ENCODE results near the gene LSM12. TPM values are rescaled to one million over a fixed set of nuclear protein-coding genes. Genes with fewer than 3 reads are reported as not detected.
"Not testable (repeated sequence)": the region's sequence is repeated elsewhere in the genome, so short reads cannot be mapped to it uniquely, and the experiment has no call there.

Gene LSM12
- total RNA-seq, 1 donor from 2014 or later: 55.3 TPM

DNA sequence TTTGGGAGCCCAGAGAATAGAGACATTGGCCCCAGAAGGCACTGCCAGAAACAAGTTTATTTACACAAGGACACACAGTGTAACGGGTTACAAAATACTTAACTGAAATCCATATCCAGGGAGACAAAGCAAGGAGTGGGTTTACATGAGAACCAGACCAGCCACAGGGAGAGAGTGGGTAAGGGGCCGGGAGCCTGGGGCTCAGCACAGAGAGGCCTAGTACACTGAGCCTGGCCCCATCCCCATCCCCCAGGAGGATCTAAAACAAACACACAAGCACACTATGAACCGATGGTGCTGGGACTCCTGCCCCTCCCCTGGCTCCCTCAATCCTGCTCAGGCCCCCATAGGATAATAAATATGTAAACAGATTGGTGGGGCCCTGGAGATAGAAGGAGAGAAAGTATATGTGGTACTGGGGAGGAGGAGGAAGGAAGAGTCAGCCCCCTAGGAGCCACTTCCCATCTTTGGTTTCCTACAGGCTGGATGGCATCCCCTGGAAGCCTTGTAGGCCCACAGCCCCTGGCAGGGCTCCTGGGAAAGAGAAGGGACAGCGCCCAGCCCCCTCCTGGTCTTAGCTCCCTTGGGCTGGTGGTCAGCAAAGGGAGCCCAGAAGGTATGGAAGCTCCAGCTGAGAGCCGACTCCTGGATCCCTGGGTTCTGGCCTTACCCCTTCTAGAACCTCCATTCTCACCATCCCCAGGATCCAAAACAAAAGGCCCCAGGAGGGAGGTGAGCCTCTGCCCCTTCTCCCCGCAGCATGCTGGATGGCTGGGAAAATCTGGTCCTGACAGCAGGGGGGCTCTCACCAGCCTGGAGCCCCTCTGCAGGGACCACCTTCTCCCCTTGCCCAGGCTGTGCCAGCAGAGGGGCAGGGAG is 10.5 kb upstream of the LSM12 start:
- DNase-seq (ENCODE audit: extremely low read depth, low read depth, low spot score): no peak

DNA sequence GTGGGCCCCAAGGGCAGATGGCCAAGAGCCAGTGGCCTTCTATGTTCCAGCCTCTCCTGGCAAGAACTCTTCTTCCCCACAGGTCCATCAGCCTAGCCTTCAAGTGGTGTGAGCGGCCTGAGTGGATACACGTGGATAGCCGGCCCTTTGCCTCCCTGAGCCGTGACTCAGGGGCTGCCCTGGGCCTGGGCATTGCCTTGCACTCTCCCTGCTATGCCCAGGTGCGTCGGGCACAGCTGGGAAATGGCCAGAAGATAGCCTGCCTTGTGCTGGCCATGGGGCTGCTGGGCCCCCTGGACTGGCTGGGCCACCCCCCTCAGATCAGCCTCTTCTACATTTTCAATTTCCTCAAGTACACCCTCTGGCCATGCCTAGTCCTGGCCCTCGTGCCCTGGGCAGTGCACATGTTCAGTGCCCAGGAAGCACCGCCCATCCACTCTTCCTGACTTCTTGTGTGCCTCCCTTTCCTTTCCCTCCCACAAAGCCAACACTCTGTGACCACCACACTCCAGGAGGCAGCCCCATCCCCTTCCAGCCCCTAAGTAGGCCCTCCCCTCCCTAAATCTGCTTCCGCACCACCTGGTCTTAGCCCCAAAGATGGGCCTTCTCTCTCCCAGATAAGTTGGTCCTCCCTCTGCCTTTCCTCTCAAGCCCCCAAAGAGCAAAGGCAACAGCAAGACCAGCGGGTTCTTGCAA is 9.3 kb upstream of the LSM12 start:
- no peak for DNase-seq (ENCODE audit: extremely low read depth, low read depth, low spot score)

DNA sequence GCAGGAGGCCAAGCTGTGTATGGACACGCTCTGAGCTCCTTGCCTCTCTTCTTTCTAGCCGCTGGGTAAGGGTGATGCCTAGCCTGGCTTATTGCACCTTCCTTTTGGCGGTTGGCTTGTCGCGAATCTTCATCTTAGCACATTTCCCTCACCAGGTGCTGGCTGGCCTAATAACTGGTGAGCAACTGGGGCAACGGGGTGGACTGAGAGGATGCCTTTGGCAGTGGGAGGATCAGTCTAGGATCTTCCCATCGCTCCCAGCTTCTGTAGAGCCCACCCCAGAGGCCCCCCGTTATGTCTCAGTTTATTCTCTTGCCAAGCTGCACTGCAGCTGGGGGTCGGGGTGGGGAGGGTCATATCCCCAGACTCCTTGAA is 8.4 kb upstream of the LSM12 start:
- DNase-seq (ENCODE audit: extremely low read depth, low read depth, low spot score): no peak

DNA sequence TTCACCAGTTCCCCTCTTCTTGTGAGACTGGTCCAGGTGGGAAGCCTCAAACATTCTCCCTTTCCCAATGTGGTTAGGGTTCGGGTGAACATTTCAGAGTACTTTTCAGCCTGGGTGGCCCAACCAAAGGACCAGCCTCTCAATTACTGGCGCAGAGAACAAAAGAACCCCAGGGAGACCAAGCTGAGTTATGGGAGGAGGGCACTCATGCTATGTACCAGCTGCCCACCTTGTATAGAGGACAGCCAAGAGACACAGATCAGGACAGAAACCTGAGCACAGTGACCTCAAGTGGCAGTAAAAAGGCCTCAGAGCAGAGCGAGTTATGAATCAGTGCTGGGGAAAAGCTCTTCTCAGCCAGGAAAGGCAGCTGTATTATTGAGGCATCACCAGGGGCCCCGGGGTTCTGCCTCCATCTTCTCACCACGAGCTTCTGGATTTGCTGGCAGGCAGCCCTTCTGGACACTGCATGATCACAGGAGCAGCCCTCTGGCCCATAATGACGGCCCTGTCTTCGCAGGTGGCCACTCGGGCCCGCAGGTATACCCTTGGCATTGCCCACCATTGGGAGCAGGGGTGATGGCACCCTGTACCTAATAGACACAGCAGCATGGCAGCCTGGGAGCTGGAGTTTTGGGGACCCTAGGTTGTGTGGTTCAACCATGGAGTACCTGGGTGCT is 7.9 kb upstream of the LSM12 start:
- DNase-seq (ENCODE audit: extremely low read depth, low read depth, low spot score): no peak

DNA sequence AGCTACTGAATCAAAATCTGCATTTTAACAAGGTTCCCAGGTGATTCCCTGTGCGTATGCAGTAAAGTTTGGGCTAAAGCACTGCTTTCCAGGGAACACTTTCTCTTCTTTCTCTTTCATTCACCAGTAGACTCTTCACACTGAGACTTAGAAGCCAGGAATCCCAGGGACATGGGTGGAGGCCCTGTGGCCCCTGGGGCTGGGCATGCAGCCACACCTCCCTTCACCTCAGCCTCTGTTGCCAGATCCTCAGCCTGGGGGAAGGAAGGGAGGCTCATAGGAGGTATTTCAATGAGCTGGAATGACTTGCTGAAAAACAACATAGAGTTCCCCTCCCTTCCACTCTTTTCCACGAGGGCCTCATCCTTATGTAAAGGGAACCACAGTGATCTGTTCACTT is 5.3 kb upstream of the LSM12 start:
- DNase-seq (ENCODE audit: extremely low read depth, low read depth, low spot score): no peak

DNA sequence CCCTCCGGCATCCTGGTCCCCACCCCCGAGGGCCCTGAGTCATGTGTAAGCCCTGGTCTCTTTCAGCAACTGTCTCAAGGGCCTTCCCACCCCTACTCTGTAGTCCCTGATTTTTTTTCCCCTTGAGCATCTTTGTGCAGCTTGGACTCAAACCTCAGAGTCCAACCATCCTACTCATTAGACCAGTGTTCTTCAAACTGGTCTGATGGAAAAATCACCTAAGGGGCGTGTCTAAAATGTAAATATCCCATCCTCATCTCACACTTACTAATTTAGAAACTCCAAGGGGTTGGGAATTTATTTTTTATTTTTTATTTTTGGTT is 4.7 kb upstream of the LSM12 start:
- no peak for DNase-seq (ENCODE audit: extremely low read depth, low read depth, low spot score)

DNA sequence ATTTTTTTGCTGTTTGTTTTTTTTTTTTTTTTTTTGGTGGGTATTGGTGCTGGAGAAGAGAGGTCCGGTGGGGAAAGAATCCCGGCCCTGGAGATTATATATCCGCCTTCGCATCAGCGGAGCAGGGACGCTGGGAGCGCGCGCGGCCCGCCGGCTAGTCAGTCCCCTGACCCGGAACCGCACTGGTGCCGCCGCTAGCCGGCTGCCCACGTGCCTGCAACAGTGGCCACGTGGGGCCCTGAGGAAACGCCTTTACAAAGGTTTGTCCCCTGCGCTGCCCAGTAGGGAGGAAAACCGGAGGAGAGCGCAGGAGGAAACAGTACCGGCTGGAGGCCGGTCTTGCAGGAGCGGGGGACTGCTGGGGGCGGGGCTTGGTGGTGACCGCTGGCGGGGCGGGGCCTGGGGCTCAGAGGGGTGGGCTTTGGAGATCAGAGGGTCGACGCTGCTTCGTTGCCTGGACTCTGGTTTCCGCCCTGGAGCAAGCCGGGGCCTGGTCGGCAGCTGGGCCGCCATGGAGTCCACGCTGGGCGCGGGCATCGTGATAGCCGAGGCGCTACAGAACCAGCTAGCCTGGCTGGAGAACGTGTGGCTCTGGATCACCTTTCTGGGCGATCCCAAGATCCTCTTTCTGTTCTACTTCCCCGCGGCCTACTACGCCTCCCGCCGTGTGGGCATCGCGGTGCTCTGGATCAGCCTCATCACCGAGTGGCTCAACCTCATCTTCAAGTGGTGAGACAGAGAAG is 4.2 kb upstream of the LSM12 start, which contains the start of gene G6PC3:
TSS of gene G6PC3 (plus strand) at position 281 of the 743 bp plus-strand sequence. CDS start at position 512, 231 bp downstream.
- DNase-seq (ENCODE audit: extremely low read depth, low read depth, low spot score): peak; percentile 80

DNA sequence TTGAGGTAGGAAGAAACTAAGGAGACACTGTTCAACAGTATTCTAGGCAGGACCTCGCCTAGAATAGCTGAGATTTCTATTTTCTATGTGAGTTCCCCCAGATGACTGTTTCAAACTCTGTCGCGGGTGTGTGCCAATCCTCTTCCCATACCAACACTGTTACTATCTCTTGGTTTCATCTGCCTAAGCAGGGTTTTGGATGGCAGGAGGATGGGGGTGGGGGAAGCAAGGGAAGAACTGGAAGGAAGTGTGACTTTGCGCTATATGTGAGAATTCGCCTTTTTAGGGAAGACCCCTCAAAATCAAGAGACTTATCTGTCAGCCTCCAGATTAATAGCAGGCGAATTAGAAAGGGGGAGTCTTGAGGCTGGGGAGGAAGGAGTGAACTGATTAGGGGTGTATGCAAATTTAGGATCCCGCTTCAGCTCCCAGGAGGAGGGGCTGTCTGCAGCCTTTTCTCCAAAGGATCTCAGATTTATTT is 3.5 kb upstream of the LSM12 start:
- no peak for DNase-seq (ENCODE audit: extremely low read depth, low read depth, low spot score)

DNA sequence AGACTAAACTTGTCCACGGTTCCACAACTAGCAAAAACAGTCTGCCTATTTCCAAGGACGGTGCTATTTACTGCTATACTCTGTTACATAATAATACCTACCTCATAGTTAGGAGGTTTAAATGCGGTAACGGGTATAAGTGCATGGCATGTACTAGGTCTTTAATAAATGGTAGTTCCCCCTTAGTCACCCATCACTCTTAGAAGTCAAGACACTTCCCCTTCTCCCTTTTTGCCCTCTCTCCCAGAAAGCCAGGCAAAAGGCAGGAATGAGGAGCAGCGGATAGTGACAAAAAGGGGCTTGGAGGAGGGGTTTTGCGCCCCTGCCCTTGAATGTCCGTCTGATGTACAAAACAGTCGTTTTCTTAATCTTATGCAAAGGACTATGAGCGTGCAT is 1.1 kb upstream of the LSM12 start:
- DNase-seq (ENCODE audit: extremely low read depth, low read depth, low spot score): no peak

DNA sequence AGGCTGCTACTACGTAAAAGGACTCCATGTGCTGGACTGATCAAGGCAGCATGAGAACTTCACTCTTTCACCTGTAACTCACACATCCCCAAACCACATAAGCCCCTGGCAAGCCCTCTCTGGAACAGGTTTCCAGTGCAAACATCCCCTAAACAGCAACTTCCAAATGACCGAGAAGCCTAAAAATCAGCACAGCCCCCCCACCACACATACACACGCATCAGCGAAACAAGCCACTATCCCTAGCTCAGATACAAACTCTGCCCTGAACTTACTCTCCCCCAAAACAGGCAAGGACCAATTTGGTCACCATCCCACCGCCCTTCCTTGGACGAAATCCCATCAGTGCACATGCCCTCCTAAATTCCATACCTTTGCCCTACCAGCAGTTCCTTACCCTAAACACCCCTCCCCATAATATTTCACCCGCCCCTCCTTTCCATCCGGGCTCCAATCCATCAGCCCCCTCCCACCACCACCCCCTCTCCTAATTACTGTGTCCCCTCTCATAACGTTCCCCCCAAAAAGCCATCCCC is 735 bp downstream of the LSM12 start:
- DNase-seq (ENCODE audit: extremely low read depth, low read depth, low spot score): no peak

DNA sequence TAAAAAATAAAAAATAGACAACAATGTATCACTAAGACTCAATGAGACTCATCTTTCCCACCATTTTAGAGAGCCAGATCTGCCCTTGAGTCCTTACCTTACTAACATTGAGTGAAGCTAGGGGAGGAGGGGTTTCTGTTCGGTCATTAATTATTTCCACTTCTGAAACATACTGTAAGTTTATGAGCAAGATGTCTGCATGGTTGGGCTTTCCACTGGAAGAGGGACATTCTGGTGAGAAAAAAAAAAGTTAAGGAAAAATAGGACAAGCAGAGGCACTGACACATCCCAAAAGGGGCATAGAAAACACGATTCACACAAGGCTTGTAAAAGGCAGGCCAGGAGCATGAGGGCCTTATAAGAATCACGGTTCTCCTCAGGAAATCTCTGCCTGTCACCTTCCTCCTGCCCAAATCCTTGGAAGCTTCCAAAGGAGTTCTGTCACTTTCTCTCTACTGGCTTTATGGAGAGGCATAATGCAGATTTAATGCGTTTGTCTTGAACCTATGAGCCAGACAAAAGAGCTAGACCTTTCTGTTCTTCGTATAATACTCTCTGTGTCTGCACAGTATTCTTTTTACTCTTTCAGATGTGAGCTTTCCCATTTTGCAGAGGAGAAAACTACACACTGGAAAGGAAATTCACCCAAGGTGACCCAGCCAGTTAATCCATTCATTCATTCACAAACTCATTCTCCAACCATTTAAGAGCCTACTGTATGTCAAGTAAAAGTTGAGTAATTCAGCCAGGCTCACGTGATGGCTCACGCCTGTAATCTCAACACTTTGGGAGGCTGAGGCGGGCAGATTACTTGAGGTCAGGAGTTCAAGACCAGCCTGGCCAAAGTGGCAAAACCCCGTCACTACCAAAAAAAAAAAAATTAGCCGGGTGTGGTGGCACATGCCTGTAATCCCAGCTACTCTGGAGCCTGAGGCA is 2.5 kb downstream of the LSM12 start:
- no peak for DNase-seq (ENCODE audit: extremely low read depth, low read depth, low spot score)

DNA sequence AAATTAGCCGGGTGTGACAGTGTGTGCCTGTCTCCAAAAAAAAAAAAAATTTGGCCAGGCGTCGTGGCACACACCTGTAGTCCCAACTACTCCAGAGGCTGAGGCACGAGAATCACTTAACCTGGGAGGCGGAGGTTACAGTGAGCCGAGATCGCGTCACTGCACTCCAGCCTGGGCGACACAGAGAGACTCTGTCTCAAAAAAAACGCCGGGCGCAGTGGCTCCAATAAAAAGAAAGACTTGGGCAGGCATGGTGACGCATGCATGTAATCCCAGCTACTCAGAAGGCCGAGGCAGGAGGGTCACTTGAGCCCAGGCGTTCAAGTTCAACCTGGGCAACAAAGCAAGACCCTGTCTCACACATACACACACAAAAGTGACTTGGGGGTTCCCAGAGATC is 3.6 kb downstream of the LSM12 start:
- DNase-seq (ENCODE audit: extremely low read depth, low read depth, low spot score): no peak

DNA sequence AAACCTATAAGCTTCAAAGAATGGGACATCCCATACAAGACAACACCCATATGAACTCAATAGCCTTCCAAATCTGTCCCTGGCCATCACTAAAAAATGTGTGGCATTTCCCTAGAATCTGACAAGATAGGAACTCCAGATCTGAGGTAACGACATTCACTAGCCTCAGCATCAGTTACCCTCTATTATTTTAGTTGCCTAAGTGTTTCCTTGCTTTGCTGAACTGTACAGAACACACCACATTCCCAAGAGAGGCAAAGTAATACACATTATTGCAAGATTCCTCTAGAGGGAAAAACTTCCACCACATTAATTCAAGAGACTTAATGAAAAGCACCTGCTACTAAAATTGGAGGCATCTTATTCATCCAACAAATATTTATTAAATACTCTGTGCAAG is 5.0 kb downstream of the LSM12 start:
- DNase-seq (ENCODE audit: extremely low read depth, low read depth, low spot score): no peak

DNA sequence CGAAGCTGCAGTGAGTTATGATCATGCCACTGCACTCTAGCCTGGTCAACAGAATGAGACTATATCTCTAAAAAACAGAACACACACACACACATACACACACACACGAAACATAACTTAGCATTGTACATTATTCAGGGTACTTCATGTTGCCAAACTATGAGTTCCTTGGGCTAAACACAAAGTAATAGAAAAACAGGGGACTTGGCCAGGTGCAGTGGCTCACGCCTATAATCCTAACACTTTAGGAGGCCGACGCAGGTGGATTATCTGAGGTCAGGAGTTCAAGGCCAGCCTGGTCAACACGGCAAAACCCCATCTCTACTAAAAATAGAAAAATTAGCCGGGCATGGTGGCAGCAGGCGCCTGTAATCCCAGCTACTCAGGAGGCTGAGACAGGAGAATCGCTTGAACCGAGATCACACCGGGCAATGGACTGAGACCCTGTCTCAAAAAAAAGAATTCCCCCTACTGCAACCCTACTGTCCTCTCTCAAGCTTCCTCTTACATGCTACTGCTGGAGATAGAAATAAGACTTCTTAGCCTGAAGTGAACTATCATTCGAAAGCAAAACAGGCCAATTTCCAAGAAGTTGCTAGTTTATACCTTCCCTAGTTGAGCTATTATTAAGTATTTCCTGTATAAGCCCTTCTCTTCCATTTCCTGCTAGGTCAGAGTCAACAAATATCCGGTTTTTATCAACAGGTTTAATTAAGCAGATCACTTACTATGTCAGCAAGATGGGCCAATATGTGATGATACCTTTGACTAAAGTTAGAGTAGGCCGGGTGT is 7.2 kb downstream of the LSM12 start:
- no peak for DNase-seq (ENCODE audit: extremely low read depth, low read depth, low spot score)

DNA sequence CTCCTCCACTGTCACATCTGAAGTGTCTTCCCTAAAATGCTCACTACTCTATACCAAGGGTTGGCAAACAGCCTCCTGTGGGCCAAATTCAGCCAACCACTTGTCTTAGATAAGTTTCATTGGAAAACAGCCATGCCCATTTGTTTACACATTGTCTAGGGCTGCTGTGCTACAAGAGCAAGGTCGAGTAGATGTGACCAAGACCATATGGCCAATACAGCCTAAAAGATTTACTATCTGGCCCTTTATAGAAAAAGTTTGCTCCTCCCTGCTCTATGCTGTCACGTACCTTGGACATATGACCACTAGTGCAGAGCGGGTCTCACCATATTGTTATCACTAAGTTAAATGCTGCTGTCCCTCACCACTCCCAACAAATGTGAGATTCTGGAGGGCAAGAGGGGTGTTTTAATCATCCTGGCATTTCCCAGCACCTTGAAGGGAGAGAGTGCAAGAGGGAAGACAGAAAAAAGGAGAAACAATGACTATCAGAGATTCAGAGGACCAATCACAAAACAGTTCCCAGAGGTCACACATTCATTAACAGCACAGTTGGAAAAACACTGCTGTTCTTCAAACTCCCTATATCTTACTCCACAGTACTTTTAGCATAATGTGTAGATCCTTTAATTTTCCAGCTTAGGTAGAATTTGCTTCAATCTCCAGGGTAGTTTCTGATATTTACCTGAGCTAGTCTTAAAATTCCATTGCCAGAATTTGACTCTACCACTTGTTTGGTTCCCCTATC is 13.2 kb downstream of the LSM12 start:
- DNase-seq (ENCODE audit: extremely low read depth, low read depth, low spot score): no peak

DNA sequence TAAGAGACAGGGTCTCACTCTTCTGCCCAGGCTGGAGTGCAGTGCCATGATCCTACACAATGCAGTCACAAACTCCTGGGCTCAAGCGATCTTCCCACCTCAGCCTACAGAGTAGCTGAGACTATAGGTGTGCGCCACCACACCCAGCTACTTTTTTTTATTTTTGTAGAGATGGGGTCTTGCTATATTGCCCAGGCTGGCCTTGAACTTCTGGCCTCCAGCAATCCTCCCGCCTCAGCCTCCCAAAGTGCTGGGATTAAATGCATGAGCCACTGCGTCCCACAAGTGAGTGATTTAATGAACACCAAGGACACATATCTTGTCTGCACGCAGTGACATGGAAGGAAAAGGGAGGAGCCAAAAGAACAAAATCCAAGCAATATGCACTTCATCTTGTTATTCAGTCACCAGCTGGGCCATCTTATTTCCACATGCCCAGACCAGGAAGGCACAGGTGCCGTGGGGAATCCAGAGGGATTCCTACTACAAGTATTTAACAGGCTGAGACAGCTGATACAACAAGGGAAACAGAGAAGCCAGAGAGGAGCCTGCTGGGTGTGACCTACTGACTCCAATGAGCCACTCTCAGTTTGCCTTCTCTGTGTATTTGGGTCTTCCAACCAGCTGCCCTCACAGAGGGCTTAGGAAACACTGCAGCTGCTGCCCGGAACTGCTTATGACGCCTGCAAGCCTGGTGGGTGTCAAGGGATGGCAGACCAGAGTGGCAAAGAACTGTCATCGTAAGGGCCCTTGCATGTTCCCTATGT is 17.0 kb downstream of the LSM12 start:
- no peak for DNase-seq (ENCODE audit: extremely low read depth, low read depth, low spot score)

DNA sequence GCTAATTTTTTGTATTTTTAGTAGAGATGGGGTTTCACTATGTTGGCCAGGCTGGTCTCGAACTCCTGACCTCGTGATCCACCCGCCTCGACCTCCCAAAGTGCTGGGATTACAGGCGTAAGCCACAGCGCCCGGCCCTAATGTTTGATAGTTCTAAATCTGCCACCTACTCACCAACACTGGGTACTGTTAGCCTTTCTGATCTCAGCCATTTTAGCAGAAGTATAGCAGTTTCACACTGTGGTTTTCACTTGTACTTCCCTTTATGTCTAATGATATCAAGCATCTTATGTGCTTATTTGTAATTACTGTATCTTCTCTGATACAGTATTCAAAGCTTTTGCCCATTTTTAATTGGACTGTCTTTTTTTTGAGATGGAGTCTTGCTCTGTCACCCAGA is 19.6 kb downstream of the LSM12 start:
- DNase-seq (ENCODE audit: extremely low read depth, low read depth, low spot score): not testable (repeated sequence)
